A673 (cell line): ENCODE data around the gene FCHSD2.

ENCODE experiments used
- EZH2 ChIP-seq: fragments of 200-600 bp; sonication (generic); IDR thresholded peaks from 2 replicates; pipeline ENCODE4 v1.6.1; 2017; ENCODE audit warnings: borderline replicate concordance, low read depth, mild to moderate bottlenecking, mixed read lengths, antibody characterized with exemption, low read length; ENCODE audit not compliant: poor library complexity, severe bottlenecking
- TF ChIP-seq, protein P1 (sequence below): fragments of 300-800, 200-600 bp; sonication (generic); conservative IDR thresholded peaks from 2 replicates; pipeline ENCODE4 v1.5.1; 2017; ENCODE audit warnings: low read depth, mild to moderate bottlenecking, antibody characterized with exemption, low read length, moderate library complexity, mixed read lengths

DNA sequence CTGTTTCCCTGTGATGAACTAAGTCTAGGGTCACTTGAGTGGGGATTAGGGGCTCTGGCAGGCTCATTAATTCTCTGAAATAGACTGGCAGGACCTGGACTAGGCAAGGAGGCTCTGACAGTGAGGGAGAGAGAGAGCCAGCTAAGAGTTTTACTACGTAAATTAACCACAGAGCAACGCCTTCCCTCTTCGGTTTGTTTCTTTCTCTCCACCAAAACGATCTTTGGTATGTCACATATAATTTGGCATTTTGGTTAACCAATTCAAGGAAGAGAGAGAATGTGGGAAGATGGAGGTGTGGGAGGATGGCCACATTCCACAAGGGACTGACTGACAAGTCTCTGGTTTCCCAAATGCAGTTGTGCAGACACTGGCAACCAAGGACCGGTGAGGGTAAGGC is 300.0 kb downstream of the FCHSD2 start:
- TF ChIP-seq, protein P1, sequence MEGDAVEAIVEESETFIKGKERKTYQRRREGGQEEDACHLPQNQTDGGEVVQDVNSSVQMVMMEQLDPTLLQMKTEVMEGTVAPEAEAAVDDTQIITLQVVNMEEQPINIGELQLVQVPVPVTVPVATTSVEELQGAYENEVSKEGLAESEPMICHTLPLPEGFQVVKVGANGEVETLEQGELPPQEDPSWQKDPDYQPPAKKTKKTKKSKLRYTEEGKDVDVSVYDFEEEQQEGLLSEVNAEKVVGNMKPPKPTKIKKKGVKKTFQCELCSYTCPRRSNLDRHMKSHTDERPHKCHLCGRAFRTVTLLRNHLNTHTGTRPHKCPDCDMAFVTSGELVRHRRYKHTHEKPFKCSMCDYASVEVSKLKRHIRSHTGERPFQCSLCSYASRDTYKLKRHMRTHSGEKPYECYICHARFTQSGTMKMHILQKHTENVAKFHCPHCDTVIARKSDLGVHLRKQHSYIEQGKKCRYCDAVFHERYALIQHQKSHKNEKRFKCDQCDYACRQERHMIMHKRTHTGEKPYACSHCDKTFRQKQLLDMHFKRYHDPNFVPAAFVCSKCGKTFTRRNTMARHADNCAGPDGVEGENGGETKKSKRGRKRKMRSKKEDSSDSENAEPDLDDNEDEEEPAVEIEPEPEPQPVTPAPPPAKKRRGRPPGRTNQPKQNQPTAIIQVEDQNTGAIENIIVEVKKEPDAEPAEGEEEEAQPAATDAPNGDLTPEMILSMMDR: no peak
- no peak for TF ChIP-seq EZH2
